ENCODE measurements around the gene COL21A1. TPM values are rescaled to one million over a fixed set of nuclear protein-coding genes. Genes with fewer than 3 reads are reported as not detected.
"Not testable (repeated sequence)": the region's sequence is repeated elsewhere in the genome, so short reads cannot be mapped to it uniquely, and the experiment has no call there.

The COL21A1 gene
- total and polyA plus RNA-seq, 3 experiments from 2014 or later, result not detected

- Histone ChIP-seq H3K4me1 (ENCODE audit: insufficient read depth, low read length) (no peaks in the 10 kb centered on the region), H3K27ac (ENCODE audit: low read depth, low read length) (no peak overlapping the region), H3K36me3 (ENCODE audit: insufficient read depth, low read length) (no peaks in the 10 kb centered on the region), H3K27me3 (ENCODE audit: insufficient read depth, low read length, poor library complexity, severe bottlenecking) (no peaks in the 10 kb centered on the region), H3K4me3 (ENCODE audit: low read length) (no peak overlapping the region), H3K9me3 (ENCODE audit: low read length) (no peaks in the 10 kb centered on the region)
- ChIA-PET CTCF (no interaction called here), POLR2A (no interaction called here)
- Mint-ChIP-seq H3K27me3 (no peaks in the 10 kb centered on the region), H3K36me3 (no peaks in the 10 kb centered on the region), H3K27ac (no peak overlapping the region), H3K9me3 (peaks cover 3 to 11% (median 8%) of the 10 kb centered on the region in 5 donors), H3K4me3 (no peak overlapping the region), H3K4me1 (no peaks in the 10 kb centered on the region)
- DNase-seq, result no peak
Measured at GRCh38 chr6:56279331-56280080, 32.1 kb upstream of the COL21A1 start.

GRCh38 chr6:56278171-56278591, 30.8 kb upstream of the COL21A1 start:
- Histone ChIP-seq H3K36me3 (ENCODE audit: insufficient read depth, low read length) (no peaks in the 10 kb centered on the region), H3K9me3 (ENCODE audit: low read length) (no peaks in the 10 kb centered on the region), H3K27me3 (ENCODE audit: insufficient read depth, low read length, poor library complexity, severe bottlenecking) (no peaks in the 10 kb centered on the region), H3K4me3 (ENCODE audit: low read length) (no peak overlapping the region), H3K4me1 (ENCODE audit: insufficient read depth, low read length) (no peaks in the 10 kb centered on the region), H3K27ac (ENCODE audit: low read depth, low read length) (no peak overlapping the region)
- no peak overlapping the region for H3K4me3 Mint-ChIP-seq
- H3K9me3 Mint-ChIP-seq, result peaks cover 2 to 18% (median 11%) of the 10 kb centered on the region in 5 donors
- no peaks in the 10 kb centered on the region for H3K27me3 Mint-ChIP-seq
- H3K4me1 Mint-ChIP-seq, result no peaks in the 10 kb centered on the region
- ChIA-PET CTCF (no interaction called here), POLR2A (no interaction called here)
- no peak overlapping the region for H3K27ac Mint-ChIP-seq
- no peaks in the 10 kb centered on the region for H3K36me3 Mint-ChIP-seq
- no peak for DNase-seq

- Mint-ChIP-seq H3K4me3 (no peak overlapping the region), H3K27me3 (peaks cover 0 to 2% of the 10 kb centered on the region in 2 donors), H3K4me1 (no peaks in the 10 kb centered on the region), H3K27ac (no peak overlapping the region), H3K36me3 (no peaks in the 10 kb centered on the region), H3K9me3 (peaks cover 6 to 44% (median 12%) of the 10 kb centered on the region in 5 donors)
- ChIA-PET POLR2A (no interaction called here), CTCF (no interaction called here)
- Histone ChIP-seq H3K4me1 (ENCODE audit: insufficient read depth, low read length) (no peaks in the 10 kb centered on the region), H3K27ac (ENCODE audit: low read depth, low read length) (no peak overlapping the region), H3K36me3 (ENCODE audit: insufficient read depth, low read length) (no peaks in the 10 kb centered on the region), H3K27me3 (ENCODE audit: insufficient read depth, low read length, poor library complexity, severe bottlenecking) (no peaks in the 10 kb centered on the region), H3K4me3 (ENCODE audit: low read length) (no peak overlapping the region), H3K9me3 (ENCODE audit: low read length) (no peaks in the 10 kb centered on the region)
- no peak for DNase-seq
Measured at GRCh38 chr6:56270812-56271441, 23.5 kb upstream of the COL21A1 start.

DNA sequence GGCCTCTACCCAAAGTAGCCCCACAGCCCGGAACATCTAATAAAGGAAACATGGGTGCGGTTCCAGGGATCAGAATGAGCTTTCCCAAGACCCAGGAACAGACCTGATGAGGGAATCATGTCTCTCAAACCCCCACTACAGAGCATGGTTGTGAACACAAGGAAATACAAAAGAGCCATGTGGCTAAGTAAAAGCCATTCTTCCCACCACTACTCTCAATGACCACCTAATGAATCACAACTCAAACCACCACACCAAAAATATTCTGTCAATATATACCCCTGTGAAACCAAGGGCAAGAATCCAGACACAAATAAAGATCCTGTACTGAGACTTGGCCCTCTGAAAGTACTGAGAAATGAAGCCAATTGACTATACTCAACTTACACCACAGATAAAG, 20.9 kb upstream of the COL21A1 start:
- no peaks in the 10 kb centered on the region for H3K36me3 ChIP-seq (ENCODE audit: insufficient read depth, low read length)
- no peaks in the 10 kb centered on the region for H3K27me3 ChIP-seq (ENCODE audit: insufficient read depth, low read length, poor library complexity, severe bottlenecking)
- Mint-ChIP-seq H3K27me3 (peaks cover 0 to 2% of the 10 kb centered on the region in 2 donors), H3K27ac (no peak overlapping the region), H3K9me3 (peaks cover 6 to 26% (median 9%) of the 10 kb centered on the region in 5 donors), H3K4me1 (no peaks in the 10 kb centered on the region), H3K36me3 (no peaks in the 10 kb centered on the region), H3K4me3 (no peak overlapping the region)
- H3K27ac ChIP-seq (ENCODE audit: low read depth, low read length), result no peak overlapping the region
- CTCF ChIA-PET, result no interaction called here
- H3K4me1 ChIP-seq (ENCODE audit: insufficient read depth, low read length), result no peaks in the 10 kb centered on the region
- no peak for DNase-seq
- H3K9me3 ChIP-seq (ENCODE audit: low read length), result no peaks in the 10 kb centered on the region
- no peak overlapping the region for H3K4me3 ChIP-seq (ENCODE audit: low read length)
- POLR2A ChIA-PET, result no interaction called here

GRCh38 chr6:56266011-56266410, 18.6 kb upstream of the COL21A1 start:
- H3K27me3 Mint-ChIP-seq, result peaks cover 0 to 2% of the 10 kb centered on the region in 2 donors
- H3K4me1 Mint-ChIP-seq, result no peaks in the 10 kb centered on the region
- ChIA-PET CTCF (no interaction called here), POLR2A (no interaction called here)
- no peaks in the 10 kb centered on the region for H3K4me1 ChIP-seq (ENCODE audit: insufficient read depth, low read length)
- H3K36me3 ChIP-seq (ENCODE audit: insufficient read depth, low read length), result no peaks in the 10 kb centered on the region
- no peak overlapping the region for H3K4me3 ChIP-seq (ENCODE audit: low read length)
- no peak overlapping the region for H3K27ac Mint-ChIP-seq
- DNase-seq, result no peak
- no peak overlapping the region for H3K4me3 Mint-ChIP-seq
- H3K36me3 Mint-ChIP-seq, result no peaks in the 10 kb centered on the region
- H3K27ac ChIP-seq (ENCODE audit: low read depth, low read length), result no peak overlapping the region
- no peaks in the 10 kb centered on the region for H3K9me3 ChIP-seq (ENCODE audit: low read length)
- no peaks in the 10 kb centered on the region for H3K27me3 ChIP-seq (ENCODE audit: insufficient read depth, low read length, poor library complexity, severe bottlenecking)
- peaks cover 5 to 19% (median 8%) of the 10 kb centered on the region in 5 donors for H3K9me3 Mint-ChIP-seq

GRCh38 chr6:56263596-56264315, 16.4 kb upstream of the COL21A1 start:
- H3K27me3 Mint-ChIP-seq, result no peaks in the 10 kb centered on the region
- no peaks in the 10 kb centered on the region for H3K36me3 Mint-ChIP-seq
- no peak overlapping the region for H3K27ac ChIP-seq (ENCODE audit: low read depth, low read length)
- H3K4me1 Mint-ChIP-seq, result no peaks in the 10 kb centered on the region
- peaks cover 2 to 8% (median 5%) of the 10 kb centered on the region in 5 donors for H3K9me3 Mint-ChIP-seq
- H3K4me3 Mint-ChIP-seq, result no peak overlapping the region
- no peak overlapping the region for H3K27ac Mint-ChIP-seq
- H3K27me3 ChIP-seq (ENCODE audit: insufficient read depth, low read length, poor library complexity, severe bottlenecking), result no peaks in the 10 kb centered on the region
- H3K4me3 ChIP-seq (ENCODE audit: low read length), result no peak overlapping the region
- H3K9me3 ChIP-seq (ENCODE audit: low read length), result no peaks in the 10 kb centered on the region
- H3K4me1 ChIP-seq (ENCODE audit: insufficient read depth, low read length), result no peaks in the 10 kb centered on the region
- no peak for DNase-seq
- CTCF ChIA-PET, result no interaction called here
- no peaks in the 10 kb centered on the region for H3K36me3 ChIP-seq (ENCODE audit: insufficient read depth, low read length)
- POLR2A ChIA-PET, result no interaction called here

GRCh38 chr6:56260593-56260992, 13.2 kb upstream of the COL21A1 start:
- H3K9me3 Mint-ChIP-seq; H3K4me3 Mint-ChIP-seq; POLR2A ChIA-PET; H3K27me3 Mint-ChIP-seq; H3K4me1 Mint-ChIP-seq; H3K36me3 ChIP-seq (ENCODE audit: insufficient read depth, low read length); H3K27me3 ChIP-seq (ENCODE audit: insufficient read depth, low read length, poor library complexity, severe bottlenecking); H3K36me3 Mint-ChIP-seq; H3K27ac Mint-ChIP-seq; H3K4me1 ChIP-seq (ENCODE audit: insufficient read depth, low read length); DNase-seq; H3K9me3 ChIP-seq (ENCODE audit: low read length); H3K4me3 ChIP-seq (ENCODE audit: low read length); CTCF ChIA-PET; H3K27ac ChIP-seq (ENCODE audit: low read depth, low read length): not testable (repeated sequence)

- H3K36me3 Mint-ChIP-seq, result no peaks in the 10 kb centered on the region
- no peaks in the 10 kb centered on the region for H3K9me3 ChIP-seq (ENCODE audit: low read length)
- DNase-seq, result no peak
- H3K27me3 ChIP-seq (ENCODE audit: insufficient read depth, low read length, poor library complexity, severe bottlenecking), result no peaks in the 10 kb centered on the region
- H3K27ac ChIP-seq (ENCODE audit: low read depth, low read length), result no peak overlapping the region
- ChIA-PET POLR2A (no interaction called here), CTCF (no interaction called here)
- H3K4me1 Mint-ChIP-seq, result no peaks in the 10 kb centered on the region
- H3K4me3 ChIP-seq (ENCODE audit: low read length), result no peak overlapping the region
- no peak overlapping the region for H3K27ac Mint-ChIP-seq
- H3K4me1 ChIP-seq (ENCODE audit: insufficient read depth, low read length), result no peaks in the 10 kb centered on the region
- H3K36me3 ChIP-seq (ENCODE audit: insufficient read depth, low read length), result no peaks in the 10 kb centered on the region
- no peaks in the 10 kb centered on the region for H3K27me3 Mint-ChIP-seq
- H3K4me3 Mint-ChIP-seq, result no peak overlapping the region
- H3K9me3 Mint-ChIP-seq, result peaks cover 0 to 9% (median 5%) of the 10 kb centered on the region in 5 donors
Measured at GRCh38 chr6:56259234-56260077, 12.1 kb upstream of the COL21A1 start.
